Right lobe of liver (tissue), 6 donors: Measurements from ENCODE around the gene COL4A3. TPM values are rescaled to one million over a fixed set of nuclear protein-coding genes. Genes with fewer than 3 reads are reported as not detected.

Source experiments
- ATAC-seq, 4 donors: fragments of 200-7000 bp; cut with Tn5 transposase; one replicate each; pipeline ENCODE4 v1.9.1; 2020; ENCODE audit warnings: mild to moderate bottlenecking in 4 of 4, moderate library complexity in 4 of 4
- DNase-seq, 3 donors: peaks; one replicate each; pipeline ENCODE4 v3.0.0-alpha.2; 2020
- H3K27ac ChIP-seq, 3 donors: fragments of 200-600 bp; one replicate each; pipeline ENCODE4 v1.8.0; 2022
- H3K27me3 ChIP-seq, 2 donors: fragments of 200-600 bp; one replicate each; pipeline ENCODE4 v1.8.0; 2022
- H3K36me3 ChIP-seq, 4 donors: fragments of 200-600 bp; sonication (generic) in 1 of 4; one replicate each; pipeline versions ENCODE4 v1.5.1 to v1.8.0; 2017 to 2022; ENCODE audit warnings: control low read depth in 1 of 4
- H3K4me1 ChIP-seq, 4 donors: fragments of 200-600 bp; sonication (generic) in 1 of 4; one replicate each; pipeline versions ENCODE4 v1.5.1 to v1.8.0; 2017 to 2022; ENCODE audit warnings: control low read depth in 1 of 4
- H3K4me3 ChIP-seq, 3 donors: fragments of 200-600 bp; one replicate each; pipeline ENCODE4 v1.8.0; 2022
- H3K9me3 ChIP-seq, 4 donors: fragments of 200-600 bp; sonication (generic) in 1 of 4; one replicate each; pipeline versions ENCODE4 v1.5.1 to v1.8.0; 2017 to 2022; ENCODE audit warnings: control low read depth in 1 of 4
- CTCF ChIP-seq, 4 donors: fragments of 200-600 bp in 3 of 4; fragments of 450-650 bp in 1 of 4; IDR thresholded peaks; one replicate each; pipeline versions ENCODE4 v1.5.1 to v1.8.0; 2016 to 2022; ENCODE audit warnings: antibody characterized with exemption in 4 of 4, mild to moderate bottlenecking in 2 of 4
- POLR2A ChIP-seq: fragments of 450-650 bp; IDR thresholded peaks from one replicate; pipeline ENCODE4 v1.6.1; 2017; ENCODE audit warnings: antibody characterized with exemption, mild to moderate bottlenecking
- WGBS: methylation state at CpG from one replicate; pipeline ENCODE4 v1.1.6; 2018; ENCODE audit warnings: low coverage, low lambda C conversion rate; ENCODE audit not compliant: insufficient coverage; ENCODE audit errors: missing lambda C conversion rate; 5-methylcytosine and 5-hydroxymethylcytosine counted together
- intact Hi-C, 2 donors: fragments of 100-400 bp; cut with DNase I; formaldehyde crosslinking; loops; one replicate each; pipeline versions ENCODE4 v1.11.2 to v1.14.1; 2022
- total RNA-seq, 6 experiments: library from RNA; depleted of rRNA in 2 of 6; stranded (reverse); fragments of >200 nt in 2 of 6; fragmentation: NEBNext Ultra II Directional in 3 of 6; extraction: Animal tissue kit (Norgen Biotek cat#: 25700) in 3 of 6; gene quantifications; one replicate each; pipeline versions ENCODE4 v1.1.0 to v1.2.4, GENCODE V29; 2016 to 2023
- donor health status: DM: no; HTN: yes; CAD: no.
- donor health status: DM: no; HTN: no; CAD: no.
- donor health status: DM: no; HTN: no; CAD: no.
- donor health status: DM: no; HTN: yes; CAD: no.
- donor health status: DM: no; HTN: yes; CAD: no.

The COL4A3 gene
- total RNA-seq, 6 experiments from 2014 or later, result 0.12 to 1.6 (median 0.73) TPM

DNA sequence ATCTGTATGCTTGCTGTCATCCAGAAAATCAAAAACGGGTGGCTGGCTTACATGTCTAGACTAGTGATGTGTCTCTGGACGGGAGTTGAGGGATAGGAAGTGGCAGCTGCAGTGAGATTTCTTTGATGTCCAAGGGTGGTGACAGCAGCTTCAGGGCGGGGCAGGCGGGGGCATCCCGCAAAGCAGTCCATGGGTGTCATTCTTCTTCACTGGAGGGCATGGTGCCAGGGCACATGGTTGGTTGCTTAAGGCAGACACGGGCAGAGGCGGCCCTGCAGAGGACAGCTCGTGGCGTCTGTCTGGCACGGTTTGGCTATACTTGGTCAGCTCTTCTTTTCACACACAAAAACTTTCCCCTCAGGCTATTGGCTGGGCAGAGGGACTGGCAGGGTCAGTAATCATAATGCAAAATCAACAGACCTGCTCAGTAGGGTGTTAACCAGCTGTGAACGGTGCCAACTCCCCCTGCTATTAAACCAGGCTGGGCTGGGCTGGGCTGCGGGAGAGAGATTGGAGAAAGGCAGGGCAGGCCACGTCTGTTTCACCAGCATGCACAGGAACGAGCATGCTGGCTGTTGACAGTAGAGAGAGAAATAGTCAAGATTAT is 63.7 kb downstream of the COL4A3 start:
- TF ChIP-seq CTCF (IDR thresholded peaks at IDR 0.05) (no peak), POLR2A (no peak)
- Histone ChIP-seq H3K27me3 (no peaks in the 10 kb centered on the region), H3K36me3 (no peaks in the 10 kb centered on the region), H3K27ac (no peak overlapping the region), H3K9me3 (no peaks in the 10 kb centered on the region), H3K4me1 (no peaks in the 10 kb centered on the region), H3K4me3 (no peak overlapping the region)
- intact Hi-C loops, result no loop called here
- 48% methylated on average over 7 of the region's 14 CpGs for whole genome bisulfite sequencing
- DNase-seq, result peak in 2 of 3 donors; percentile 14 to 44
- ATAC-seq, result no peak

DNA sequence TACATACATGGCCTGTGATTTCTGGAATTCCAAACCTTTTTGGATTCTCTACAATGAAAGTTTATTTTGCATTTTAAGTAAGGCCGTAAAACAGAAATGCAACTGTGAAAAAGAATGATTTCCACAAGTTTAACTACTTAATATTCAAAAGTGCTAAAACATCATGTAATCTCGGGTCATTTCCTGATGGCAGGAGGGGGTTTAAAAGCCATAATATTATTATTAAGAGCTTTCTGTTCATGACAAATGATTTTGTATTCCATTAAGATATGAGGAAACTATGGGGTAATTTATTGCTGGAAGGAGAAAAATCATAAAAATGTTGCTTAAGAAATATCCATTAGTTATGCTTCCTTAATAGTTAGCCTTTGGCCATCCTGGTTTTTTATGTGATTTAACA is 65.7 kb downstream of the COL4A3 start:
- Histone ChIP-seq H3K4me3 (no peak overlapping the region), H3K9me3 (no peaks in the 10 kb centered on the region), H3K27me3 (no peaks in the 10 kb centered on the region), H3K27ac (no peak overlapping the region), H3K4me1 (no peaks in the 10 kb centered on the region), H3K36me3 (no peaks in the 10 kb centered on the region)
- ATAC-seq (no peak), DNase-seq (no peak)
- intact Hi-C loops, result no loop called here
- TF ChIP-seq POLR2A, result no peak
- no peak for TF ChIP-seq CTCF (IDR thresholded peaks at IDR 0.05)
- WGBS, result 68% methylated on average over 2 of the region's 2 CpGs

DNA sequence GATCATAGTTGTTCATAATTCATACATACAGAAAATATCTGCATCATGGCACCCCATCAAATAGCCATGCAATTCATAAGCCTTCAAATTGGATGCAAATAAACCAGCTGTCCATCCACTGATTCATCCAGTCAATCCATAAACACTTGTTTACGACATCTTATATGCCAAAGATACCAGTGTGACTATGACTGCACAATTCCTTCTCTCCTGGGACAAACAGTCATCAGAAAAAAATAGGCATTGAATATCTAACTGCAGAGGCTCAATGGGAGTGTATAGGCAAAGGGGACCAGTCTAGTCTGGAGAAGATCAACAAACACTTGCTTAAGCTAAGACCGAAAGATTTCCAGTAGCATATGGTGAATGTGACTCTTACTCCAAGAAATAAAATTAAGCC is 70.0 kb downstream of the COL4A3 start:
- WGBS, result 89% methylated on average over 2 of the region's 2 CpGs
- ATAC-seq (no peak), DNase-seq (no peak)
- Histone ChIP-seq H3K4me3 (no peak overlapping the region), H3K9me3 (no peaks in the 10 kb centered on the region), H3K27ac (no peak overlapping the region), H3K4me1 (no peaks in the 10 kb centered on the region), H3K27me3 (no peaks in the 10 kb centered on the region), H3K36me3 (no peaks in the 10 kb centered on the region)
- no peak for TF ChIP-seq CTCF (IDR thresholded peaks at IDR 0.05)
- no peak for TF ChIP-seq POLR2A
- intact Hi-C loops, result no loop called here

GRCh38 chr2:227237786-227238185 is 73.4 kb downstream of the COL4A3 start:
- ATAC-seq (no peak), DNase-seq (no peak)
- H3K27ac ChIP-seq, result no peak overlapping the region
- intact Hi-C loops, result loop anchor here in 1 of 2 donors (5.0 kb wide), 1 partner anchor 105 kb away; no protein-coding TSS in a partner anchor
- no peaks in the 10 kb centered on the region for H3K9me3 ChIP-seq
- no peaks in the 10 kb centered on the region for H3K27me3 ChIP-seq
- TF ChIP-seq CTCF (IDR thresholded peaks at IDR 0.05) (no peak), POLR2A (no peak)
- 43% methylated on average over 5 of the region's 5 CpGs for WGBS
- no peaks in the 10 kb centered on the region for H3K4me1 ChIP-seq
- no peak overlapping the region for H3K4me3 ChIP-seq
- H3K36me3 ChIP-seq, result no peaks in the 10 kb centered on the region
